ENCODE results near the gene MNAT1. TPM values are rescaled to one million over a fixed set of nuclear protein-coding genes. Genes with fewer than 3 reads are reported as not detected.
A peak's percentile ranks its signal among the peaks of the same experiment; 100 is the strongest.

MNAT1 gene
- total RNA-seq, 4 donors from 2014 or later, result 4.2 to 30.3 (median 17.8) TPM

DNA sequence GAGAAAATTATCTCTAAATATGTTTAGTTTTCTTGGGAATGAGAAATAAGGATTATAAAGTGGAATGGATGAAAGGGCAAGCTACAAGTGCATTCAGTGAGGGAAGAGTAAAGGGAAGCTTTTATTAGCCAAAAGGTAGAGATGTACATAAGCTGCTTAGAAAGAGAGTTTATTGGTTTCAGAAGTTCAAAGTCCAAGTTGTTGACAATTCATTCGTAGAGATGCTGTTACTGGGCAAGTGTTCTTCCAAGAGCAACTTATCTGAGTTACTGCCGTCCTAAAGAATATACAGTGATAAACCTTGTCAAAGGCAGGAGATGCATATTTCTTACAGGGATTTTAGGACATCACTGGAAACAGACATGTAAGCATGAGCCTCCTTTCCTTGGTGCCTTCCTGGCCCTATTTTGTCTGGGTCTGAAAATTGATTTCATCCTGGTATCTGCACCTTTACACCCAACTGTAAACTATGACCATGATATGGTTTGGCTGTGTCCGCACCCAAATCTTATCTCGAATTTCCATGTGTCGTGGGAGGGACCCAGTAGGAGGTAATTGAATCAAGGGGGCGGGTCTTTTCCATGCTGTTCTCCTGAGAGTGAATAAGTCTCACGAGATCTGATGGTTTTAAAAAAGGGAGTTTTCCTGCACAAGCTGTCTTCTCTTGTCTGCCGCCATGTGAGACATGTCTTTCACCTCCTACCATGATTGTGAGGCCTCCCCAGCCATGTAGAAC lies 199.5 kb downstream of the MNAT1 start:
- in situ Hi-C loops (cut with MboI; ENCODE audit: low pct_ligation_motif_present in 1 of 4, low pct_unique_long_range_greater_than_20kb in 1 of 4, low sequenced_read_pairs in 3 of 4) (no loop called here), intact Hi-C loops (cut with DNase I; ENCODE audit: low total_unique reads) (no loop called here)
- Histone ChIP-seq H3K36me3 (no peaks in the 10 kb centered on the region), H3K9me3 (no peaks in the 10 kb centered on the region), H3K27ac (peak overlapping the region in 1 of 4 donors; percentile 41), H3K4me1 (peaks cover 0 to 11% (median 0%) of the 10 kb centered on the region in 4 donors), H3K4me3 (no peak overlapping the region), H3K27me3 (no peaks in the 10 kb centered on the region)
- no peak for DNase-seq
- WGBS, 2 donors (ENCODE audit: low coverage in 1 of 2), result 59 to 60% methylated on average over 2 to 8 of the region's 8 CpGs
- TF ChIP-seq POLR2AphosphoS5 (IDR thresholded peaks at IDR 0.05) (no peak), EP300 (IDR thresholded peaks at IDR 0.05; ENCODE audit: low read depth) (no peak), POLR2A (IDR thresholded peaks at IDR 0.05) (no peak)
- TF ChIP-seq, protein P1, sequence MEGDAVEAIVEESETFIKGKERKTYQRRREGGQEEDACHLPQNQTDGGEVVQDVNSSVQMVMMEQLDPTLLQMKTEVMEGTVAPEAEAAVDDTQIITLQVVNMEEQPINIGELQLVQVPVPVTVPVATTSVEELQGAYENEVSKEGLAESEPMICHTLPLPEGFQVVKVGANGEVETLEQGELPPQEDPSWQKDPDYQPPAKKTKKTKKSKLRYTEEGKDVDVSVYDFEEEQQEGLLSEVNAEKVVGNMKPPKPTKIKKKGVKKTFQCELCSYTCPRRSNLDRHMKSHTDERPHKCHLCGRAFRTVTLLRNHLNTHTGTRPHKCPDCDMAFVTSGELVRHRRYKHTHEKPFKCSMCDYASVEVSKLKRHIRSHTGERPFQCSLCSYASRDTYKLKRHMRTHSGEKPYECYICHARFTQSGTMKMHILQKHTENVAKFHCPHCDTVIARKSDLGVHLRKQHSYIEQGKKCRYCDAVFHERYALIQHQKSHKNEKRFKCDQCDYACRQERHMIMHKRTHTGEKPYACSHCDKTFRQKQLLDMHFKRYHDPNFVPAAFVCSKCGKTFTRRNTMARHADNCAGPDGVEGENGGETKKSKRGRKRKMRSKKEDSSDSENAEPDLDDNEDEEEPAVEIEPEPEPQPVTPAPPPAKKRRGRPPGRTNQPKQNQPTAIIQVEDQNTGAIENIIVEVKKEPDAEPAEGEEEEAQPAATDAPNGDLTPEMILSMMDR (IDR thresholded peaks at IDR 0.05), result no peak

DNA sequence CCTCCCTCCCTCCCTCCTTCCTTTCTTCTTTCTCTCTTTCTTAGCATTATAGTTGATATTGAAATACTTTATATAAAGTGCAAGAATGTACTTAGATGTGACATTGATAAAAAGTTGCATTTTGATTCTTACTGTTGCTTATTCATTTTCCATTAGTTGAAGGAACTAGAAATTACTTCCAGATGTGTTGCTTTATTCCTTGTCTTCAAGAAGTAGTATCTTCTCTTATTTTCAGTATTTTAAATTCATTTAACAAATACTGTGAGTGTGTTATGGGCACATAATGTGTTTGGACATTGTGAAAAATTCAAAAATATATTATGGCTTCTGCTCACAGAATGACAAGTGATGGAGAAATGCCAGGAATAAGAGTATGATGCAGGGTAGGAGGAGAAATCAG lies 200.8 kb downstream of the MNAT1 start:
- TF ChIP-seq POLR2A (IDR thresholded peaks at IDR 0.05) (no peak), EP300 (IDR thresholded peaks at IDR 0.05; ENCODE audit: low read depth) (no peak), POLR2AphosphoS5 (IDR thresholded peaks at IDR 0.05) (no peak)
- TF ChIP-seq, protein P1 (IDR thresholded peaks at IDR 0.05), result no peak
- Histone ChIP-seq H3K27me3 (no peaks in the 10 kb centered on the region), H3K4me3 (no peak overlapping the region), H3K27ac (no peak overlapping the region), H3K4me1 (peaks cover 0 to 11% (median 0%) of the 10 kb centered on the region in 4 donors), H3K36me3 (no peaks in the 10 kb centered on the region), H3K9me3 (no peaks in the 10 kb centered on the region)
- intact Hi-C loops (cut with DNase I; ENCODE audit: low total_unique reads), result no loop called here
- in situ Hi-C loops (cut with MboI; ENCODE audit: low pct_ligation_motif_present in 1 of 4, low pct_unique_long_range_greater_than_20kb in 1 of 4, low sequenced_read_pairs in 3 of 4), result no loop called here
- DNase-seq, result no peak

DNA sequence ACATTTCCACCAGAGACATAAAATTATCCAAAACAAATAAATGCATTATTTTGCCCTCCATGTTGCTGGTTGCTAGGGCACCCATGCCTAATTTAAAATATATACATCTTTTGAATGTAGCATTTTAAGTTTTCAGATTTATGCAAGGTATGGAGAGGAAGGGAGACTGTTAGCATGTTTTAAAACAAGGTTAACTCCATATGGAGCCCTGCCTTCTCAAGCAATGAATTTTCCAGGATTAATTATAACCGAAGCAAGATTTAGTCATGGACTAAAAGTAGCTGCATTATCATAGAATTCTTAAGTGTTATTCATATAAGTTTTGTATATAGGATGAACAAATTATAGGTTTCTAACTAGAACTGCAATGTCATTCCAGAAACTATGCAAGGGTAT lies 209.1 kb downstream of the MNAT1 start:
- TF ChIP-seq EP300 (IDR thresholded peaks at IDR 0.05; ENCODE audit: low read depth) (no peak), POLR2A (IDR thresholded peaks at IDR 0.05) (no peak), POLR2AphosphoS5 (IDR thresholded peaks at IDR 0.05) (no peak)
- TF ChIP-seq, protein P1 (IDR thresholded peaks at IDR 0.05), result no peak
- no peak for DNase-seq
- Histone ChIP-seq H3K27me3 (no peaks in the 10 kb centered on the region), H3K27ac (no peak overlapping the region), H3K36me3 (no peaks in the 10 kb centered on the region), H3K4me3 (no peak overlapping the region), H3K4me1 (no peaks in the 10 kb centered on the region), H3K9me3 (no peaks in the 10 kb centered on the region)
- in situ Hi-C loops (cut with MboI; ENCODE audit: low pct_ligation_motif_present in 1 of 4, low pct_unique_long_range_greater_than_20kb in 1 of 4, low sequenced_read_pairs in 3 of 4) (no loop called here), intact Hi-C loops (cut with DNase I; ENCODE audit: low total_unique reads) (no loop called here)
- 83 to 94% methylated on average over 1 of the region's 1 CpG for WGBS, 2 donors (ENCODE audit: low coverage in 1 of 2)

DNA sequence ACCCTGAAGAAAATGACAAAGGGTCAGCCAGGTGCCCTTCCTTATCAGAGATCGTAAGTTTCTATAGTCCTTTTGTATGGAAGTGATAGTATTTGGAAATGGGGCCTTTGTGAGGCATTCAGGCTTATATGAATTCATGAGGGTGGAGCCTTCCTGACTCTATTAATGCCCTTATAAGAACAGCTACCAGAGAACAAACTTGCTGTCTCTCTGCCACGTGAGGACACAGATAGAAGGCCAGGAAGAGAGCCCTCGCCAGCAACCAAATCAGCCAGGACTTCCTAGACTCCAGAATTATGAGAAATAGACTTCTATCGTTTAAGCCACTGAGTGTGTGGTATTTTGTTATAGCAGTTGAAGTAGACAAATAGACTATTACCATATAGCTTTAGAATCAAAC lies 209.6 kb downstream of the MNAT1 start:
- no peaks in the 10 kb centered on the region for H3K4me1 ChIP-seq
- no peak overlapping the region for H3K4me3 ChIP-seq
- TF ChIP-seq EP300 (IDR thresholded peaks at IDR 0.05; ENCODE audit: low read depth) (no peak), POLR2AphosphoS5 (IDR thresholded peaks at IDR 0.05) (no peak)
- H3K27me3 ChIP-seq, result no peaks in the 10 kb centered on the region
- H3K27ac ChIP-seq, result no peak overlapping the region
- H3K9me3 ChIP-seq, result no peaks in the 10 kb centered on the region
- in situ Hi-C loops (cut with MboI; ENCODE audit: low pct_ligation_motif_present in 1 of 4, low pct_unique_long_range_greater_than_20kb in 1 of 4, low sequenced_read_pairs in 3 of 4), result no loop called here
- no peak for DNase-seq
- 58 to 80% methylated on average over 3 to 4 of the region's 4 CpGs for WGBS, 2 donors (ENCODE audit: low coverage in 1 of 2)
- no peaks in the 10 kb centered on the region for H3K36me3 ChIP-seq
- intact Hi-C loops (cut with DNase I; ENCODE audit: low total_unique reads), result no loop called here

DNA sequence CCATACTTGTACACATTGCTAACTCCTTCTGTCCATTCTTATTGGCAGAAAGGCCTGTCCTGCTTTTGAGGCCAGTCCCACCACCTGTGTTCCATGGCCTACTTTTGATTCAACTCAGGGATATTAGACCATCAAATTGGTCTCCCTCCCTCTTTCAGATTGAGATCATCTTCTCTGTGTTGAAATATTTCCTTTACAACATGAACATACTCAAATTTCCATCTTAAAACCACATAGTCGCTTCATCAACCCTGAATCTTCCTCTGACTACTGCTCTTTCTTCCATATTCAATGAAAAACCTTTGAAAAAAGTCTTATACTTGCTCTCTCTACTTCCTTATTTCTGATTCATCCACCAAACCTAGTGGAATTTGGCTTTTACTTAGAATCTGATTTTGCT lies 211.4 kb downstream of the MNAT1 start:
- in situ Hi-C loops (cut with MboI; ENCODE audit: low pct_ligation_motif_present in 1 of 4, low pct_unique_long_range_greater_than_20kb in 1 of 4, low sequenced_read_pairs in 3 of 4), result no loop called here
- WGBS, 2 donors (ENCODE audit: low coverage in 1 of 2), result 83 to 91% methylated on average over 1 of the region's 1 CpG
- Histone ChIP-seq H3K36me3 (no peaks in the 10 kb centered on the region), H3K27ac (no peak overlapping the region), H3K9me3 (no peaks in the 10 kb centered on the region), H3K4me1 (no peaks in the 10 kb centered on the region), H3K4me3 (no peak overlapping the region), H3K27me3 (no peaks in the 10 kb centered on the region)
- no peak for DNase-seq
- intact Hi-C loops (cut with DNase I; ENCODE audit: low total_unique reads), result no loop called here
- no peak for TF ChIP-seq POLR2A (IDR thresholded peaks at IDR 0.05)
- TF ChIP-seq, protein P1 (IDR thresholded peaks at IDR 0.05), result no peak
- TF ChIP-seq EP300 (IDR thresholded peaks at IDR 0.05; ENCODE audit: low read depth), result no peak
- no peak for TF ChIP-seq POLR2AphosphoS5 (IDR thresholded peaks at IDR 0.05)

All from transverse colon (tissue), 4 donors.